Measurements from ENCODE around the gene FBN3.
"Not testable (repeated sequence)": the region's sequence is repeated elsewhere in the genome, so short reads cannot be mapped to it uniquely, and the experiment has no call there.

The FBN3 gene

GRCh38 chr19:8149261-8150094 lies at the start of gene FBN3:
FBN3 (minus strand) TSS chr19:8149592; CDS start chr19:8147480, 2,112 bp downstream.
- no peaks in the 10 kb centered on the region for H3K9me3 Mint-ChIP-seq
- H3K4me1 Mint-ChIP-seq (ENCODE audit: low read depth) = peaks cover 8% of the 10 kb centered on the region
- peak within 1 kb of the TSS; percentile 27 for H3K4me3 Mint-ChIP-seq
- H3K36me3 Mint-ChIP-seq (ENCODE audit: low read depth) = no peaks in the 10 kb centered on the region
- no peak within 1 kb of the TSS for H3K27ac Mint-ChIP-seq
- peaks cover 62% of the 10 kb centered on the region for H3K27me3 Mint-ChIP-seq
- DNase-seq = no peak

DNA sequence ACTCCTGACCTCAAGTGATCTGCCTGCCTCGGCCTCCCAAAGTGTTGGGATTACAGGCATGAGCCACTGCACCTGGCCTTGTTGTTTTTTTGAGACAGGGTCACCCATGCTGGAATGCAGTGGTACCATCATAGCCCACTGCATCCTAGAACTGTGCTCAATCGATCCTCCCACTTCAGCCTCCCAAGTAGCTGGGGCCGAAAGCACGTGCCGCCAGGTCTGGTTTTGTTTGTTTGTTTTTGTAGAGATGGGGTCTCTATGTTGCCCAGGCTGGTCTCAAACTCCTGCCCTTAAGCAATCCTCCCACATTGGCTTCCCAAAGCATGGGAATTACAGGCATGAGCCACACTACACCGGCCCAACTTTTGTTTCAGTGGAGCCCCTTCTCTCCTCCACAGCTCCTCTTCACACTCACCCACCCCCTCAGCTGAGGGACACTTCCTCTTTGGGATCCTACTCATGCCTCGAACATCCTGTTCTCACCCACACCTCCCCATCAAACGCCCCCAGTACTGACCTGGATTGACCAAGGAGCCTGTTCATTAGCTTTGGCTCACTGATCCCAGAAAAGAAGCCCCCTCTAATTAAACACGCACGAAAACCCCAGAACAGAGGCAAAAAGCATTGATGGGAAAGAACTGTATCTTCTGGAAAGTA lies 47.0 kb upstream of the FBN3 start:
- H3K4me3 Mint-ChIP-seq = no peak overlapping the region
- H3K9me3 Mint-ChIP-seq = no peaks in the 10 kb centered on the region
- no peak overlapping the region for H3K27ac Mint-ChIP-seq
- H3K27me3 Mint-ChIP-seq = no peaks in the 10 kb centered on the region
- no peaks in the 10 kb centered on the region for H3K36me3 Mint-ChIP-seq (ENCODE audit: low read depth)
- peaks cover 37% of the 10 kb centered on the region for H3K4me1 Mint-ChIP-seq (ENCODE audit: low read depth)
- DNase-seq = no peak

- no peaks in the 10 kb centered on the region for H3K27me3 Mint-ChIP-seq
- peaks cover 37% of the 10 kb centered on the region for H3K4me1 Mint-ChIP-seq (ENCODE audit: low read depth)
- H3K27ac Mint-ChIP-seq = peak overlapping the region; percentile 89
- H3K4me3 Mint-ChIP-seq = peak overlapping the region; percentile 29
- H3K9me3 Mint-ChIP-seq = no peaks in the 10 kb centered on the region
- peak; percentile 60 for DNase-seq
- no peaks in the 10 kb centered on the region for H3K36me3 Mint-ChIP-seq (ENCODE audit: low read depth)
These were observed 45.3 kb upstream of the FBN3 start for GRCh38 chr19:8194528-8195267.

- Mint-ChIP-seq H3K4me3 (no peak overlapping the region), H3K36me3 (ENCODE audit: low read depth) (no peaks in the 10 kb centered on the region), H3K9me3 (no peaks in the 10 kb centered on the region), H3K27ac (peak overlapping the region; percentile 14), H3K27me3 (no peaks in the 10 kb centered on the region), H3K4me1 (ENCODE audit: low read depth) (peaks cover 44% of the 10 kb centered on the region)
- no peak for DNase-seq
These were observed 42.9 kb upstream of the FBN3 start for GRCh38 chr19:8192221-8192820.

GRCh38 chr19:8185343-8186068 lies 36.1 kb upstream of the FBN3 start:
- Mint-ChIP-seq H3K4me3 (no peak overlapping the region), H3K27me3 (no peaks in the 10 kb centered on the region), H3K4me1 (ENCODE audit: low read depth) (peaks cover 17% of the 10 kb centered on the region), H3K9me3 (no peaks in the 10 kb centered on the region), H3K36me3 (ENCODE audit: low read depth) (no peaks in the 10 kb centered on the region), H3K27ac (no peak overlapping the region)
- DNase-seq = no peak

GRCh38 chr19:8184274-8184673 lies 34.9 kb upstream of the FBN3 start:
- Mint-ChIP-seq H3K9me3 (no peaks in the 10 kb centered on the region), H3K27me3 (no peaks in the 10 kb centered on the region), H3K27ac (no peak overlapping the region), H3K36me3 (ENCODE audit: low read depth) (no peaks in the 10 kb centered on the region), H3K4me3 (no peak overlapping the region), H3K4me1 (ENCODE audit: low read depth) (peaks cover 17% of the 10 kb centered on the region)
- no peak for DNase-seq

GRCh38 chr19:8180018-8180417 lies 30.6 kb upstream of the FBN3 start:
- no peak overlapping the region for H3K27ac Mint-ChIP-seq
- H3K36me3 Mint-ChIP-seq (ENCODE audit: low read depth) = no peaks in the 10 kb centered on the region
- no peaks in the 10 kb centered on the region for H3K27me3 Mint-ChIP-seq
- H3K9me3 Mint-ChIP-seq = no peaks in the 10 kb centered on the region
- peaks cover 8% of the 10 kb centered on the region for H3K4me1 Mint-ChIP-seq (ENCODE audit: low read depth)
- DNase-seq = no peak
- H3K4me3 Mint-ChIP-seq = no peak overlapping the region

DNA sequence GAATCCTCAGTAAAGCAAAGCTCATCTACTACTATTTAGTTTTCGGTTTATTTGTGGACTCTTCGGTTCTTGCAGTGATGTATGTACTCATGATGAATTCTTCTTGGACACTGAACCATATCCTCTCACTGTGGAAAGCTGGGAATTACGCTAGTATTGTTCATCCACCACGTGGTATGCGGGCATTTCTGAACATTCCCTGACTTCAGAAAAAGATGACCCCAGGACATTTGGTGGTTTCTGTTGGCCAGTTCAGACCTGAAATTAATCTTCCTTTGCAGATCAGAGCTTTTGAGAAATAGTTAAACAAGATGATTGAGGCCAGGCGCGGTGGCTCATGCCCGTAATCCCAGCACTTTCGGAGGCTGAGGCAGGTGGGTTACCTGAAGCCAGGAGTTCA lies 25.3 kb upstream of the FBN3 start:
- DNase-seq = no peak
- Mint-ChIP-seq H3K27me3 (no peaks in the 10 kb centered on the region), H3K36me3 (ENCODE audit: low read depth) (no peaks in the 10 kb centered on the region), H3K4me1 (ENCODE audit: low read depth) (no peaks in the 10 kb centered on the region), H3K9me3 (no peaks in the 10 kb centered on the region), H3K4me3 (no peak overlapping the region), H3K27ac (no peak overlapping the region)

DNA sequence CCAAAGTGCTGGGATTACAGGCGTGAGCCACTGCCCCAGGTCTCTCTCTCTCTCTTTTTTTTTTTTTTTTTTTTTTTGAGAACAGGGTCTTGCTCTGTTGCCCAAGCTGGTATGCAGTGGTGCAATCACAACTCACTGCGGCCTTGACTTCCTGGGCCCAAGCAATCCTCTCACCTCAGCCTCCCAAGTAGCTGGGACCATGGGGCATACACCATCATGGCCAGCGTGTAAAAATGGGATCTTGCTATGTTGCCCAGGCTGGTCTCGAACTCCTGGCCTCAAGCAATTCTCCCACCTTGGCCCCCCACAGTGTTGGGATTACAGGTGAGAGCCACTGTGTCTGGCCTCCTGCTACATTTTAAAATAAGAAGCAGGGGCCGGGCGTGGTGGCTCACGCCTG lies 19.1 kb upstream of the FBN3 start:
- no peak for DNase-seq
- Mint-ChIP-seq H3K36me3 (ENCODE audit: low read depth) (no peaks in the 10 kb centered on the region), H3K27me3 (no peaks in the 10 kb centered on the region), H3K9me3 (no peaks in the 10 kb centered on the region), H3K27ac (no peak overlapping the region), H3K4me3 (no peak overlapping the region), H3K4me1 (ENCODE audit: low read depth) (no peaks in the 10 kb centered on the region)

DNA sequence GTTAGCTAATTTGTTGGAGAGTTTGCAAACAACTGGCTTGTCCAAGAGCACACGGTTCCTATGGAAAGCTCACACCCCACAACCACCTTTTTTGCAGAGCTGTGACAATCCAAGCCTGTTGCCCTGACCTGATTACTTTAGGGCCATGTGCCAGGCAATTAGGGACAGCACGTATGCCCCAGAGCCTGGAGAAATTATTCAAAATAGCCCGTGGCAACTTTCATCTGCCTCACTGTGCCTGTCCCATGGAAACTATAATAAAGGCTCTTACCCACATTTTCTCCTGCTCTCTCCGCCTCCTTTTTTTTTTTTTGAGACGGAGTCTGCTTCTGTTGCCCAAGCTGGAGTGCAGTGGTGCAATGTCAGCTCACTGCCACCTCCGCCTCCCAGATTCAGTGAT lies 18.6 kb upstream of the FBN3 start:
- Mint-ChIP-seq H3K4me1 (ENCODE audit: low read depth) (no peaks in the 10 kb centered on the region), H3K36me3 (ENCODE audit: low read depth) (no peaks in the 10 kb centered on the region), H3K27ac (no peak overlapping the region), H3K4me3 (no peak overlapping the region), H3K9me3 (no peaks in the 10 kb centered on the region), H3K27me3 (no peaks in the 10 kb centered on the region)
- DNase-seq = no peak

- Mint-ChIP-seq H3K36me3 (ENCODE audit: low read depth) (no peaks in the 10 kb centered on the region), H3K27me3 (no peaks in the 10 kb centered on the region), H3K4me3 (no peak overlapping the region), H3K9me3 (no peaks in the 10 kb centered on the region), H3K27ac (no peak overlapping the region), H3K4me1 (ENCODE audit: low read depth) (peaks cover 6% of the 10 kb centered on the region)
- DNase-seq = no peak
These were observed 14.4 kb upstream of the FBN3 start for GRCh38 chr19:8163759-8164158.

DNA sequence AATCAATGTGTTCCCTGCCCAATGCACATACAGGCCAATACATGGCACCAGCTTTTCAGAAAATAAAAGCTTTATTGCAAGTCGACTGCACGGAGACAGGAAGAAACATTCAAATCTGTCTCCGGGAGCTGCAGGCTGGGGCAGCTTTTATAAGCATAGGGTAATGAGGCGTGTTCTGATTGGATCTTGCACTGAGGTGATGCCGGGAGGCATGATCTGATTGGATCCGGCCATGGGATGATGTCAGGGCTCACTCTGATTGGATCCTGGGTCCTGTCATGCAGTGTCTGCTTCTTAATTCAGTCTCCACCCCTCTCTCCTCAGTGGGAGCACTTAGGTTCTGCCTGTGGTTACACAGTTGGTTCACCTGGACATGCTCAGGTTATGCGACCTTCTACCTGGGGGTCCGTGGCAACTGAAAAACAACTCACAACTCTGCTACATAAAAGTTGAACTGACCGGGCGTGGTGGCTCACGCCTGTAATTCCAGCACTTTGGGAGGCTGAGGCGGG lies 11.8 kb upstream of the FBN3 start:
- DNase-seq = no peak
- no peaks in the 10 kb centered on the region for H3K9me3 Mint-ChIP-seq

GRCh38 chr19:8159322-8159721 lies 9.9 kb upstream of the FBN3 start:
- H3K27me3 Mint-ChIP-seq = peaks cover 18% of the 10 kb centered on the region
- H3K27ac Mint-ChIP-seq = not testable (repeated sequence)

More for the DNA sequence above, 11.8 kb upstream of the FBN3 start:
- Mint-ChIP-seq H3K36me3 (ENCODE audit: low read depth) (no peaks in the 10 kb centered on the region), H3K27me3 (peaks cover 10% of the 10 kb centered on the region), H3K4me1 (ENCODE audit: low read depth) (peaks cover 6% of the 10 kb centered on the region), H3K4me3 (no peak overlapping the region), H3K27ac (peak overlapping the region; percentile 80)

More at GRCh38 chr19:8159322-8159721, 9.9 kb upstream of the FBN3 start:
- H3K9me3 Mint-ChIP-seq; H3K4me1 Mint-ChIP-seq (ENCODE audit: low read depth); H3K4me3 Mint-ChIP-seq; H3K36me3 Mint-ChIP-seq (ENCODE audit: low read depth); DNase-seq: not testable (repeated sequence)
